Calu3 (cell line): ENCODE data around the gene PARN. TPM values are rescaled to one million over a fixed set of nuclear protein-coding genes. Genes with fewer than 3 reads are reported as not detected.

Experiments
- Bru-seq: library from RNA; stranded (reverse); fragments of 400-500 nt; gene quantifications from one replicate; lab custom pipeline; 2021; lab: Mats Ljungman, UMichigan
- BruChase-seq, 2 experiments: library from RNA; stranded (reverse); fragments of 400-500 nt; gene quantifications; one replicate each; lab custom pipeline; 2021; lab: Mats Ljungman, UMichigan
- BruUV-seq: library from RNA; stranded (reverse); fragments of 400-500 nt; replicated peaks from 2 replicates; lab custom pipeline; 2021; lab: Mats Ljungman, UMichigan
- CTCF ChIA-PET: fragments of 300-600 bp; sonication (Branson Sonifier 250); formaldehyde crosslinking; loops from one replicate; lab custom pipeline; 2022; ENCODE audit warnings: antibody characterized with exemption; lab: Charles Lee
- DNase-seq: peaks from one replicate; pipeline ENCODE4 v3.0.0; 2022
- H3K27ac Mint-ChIP-seq: one replicate; pipeline ENCODE4 v1.8.0; 2022; ENCODE audit warnings: mixed read lengths; ENCODE audit not compliant: unreplicated experiment
- H3K27me3 Mint-ChIP-seq: one replicate; pipeline ENCODE4 v1.8.0; 2022; ENCODE audit warnings: mixed read lengths; ENCODE audit not compliant: unreplicated experiment
- H3K36me3 Mint-ChIP-seq: one replicate; pipeline ENCODE4 v1.8.0; 2022; ENCODE audit warnings: mild to moderate bottlenecking, moderate library complexity, mixed read lengths; ENCODE audit not compliant: insufficient read depth, unreplicated experiment
- H3K4me1 Mint-ChIP-seq: one replicate; pipeline ENCODE4 v1.8.0; 2022; ENCODE audit warnings: mild to moderate bottlenecking, low read depth, mixed read lengths; ENCODE audit not compliant: unreplicated experiment
- H3K4me3 Mint-ChIP-seq: one replicate; pipeline ENCODE4 v1.8.0; 2022; ENCODE audit warnings: mild to moderate bottlenecking, low read depth, moderate library complexity, mixed read lengths; ENCODE audit not compliant: unreplicated experiment
- H3K9me3 Mint-ChIP-seq: one replicate; pipeline ENCODE4 v1.8.0; 2022; ENCODE audit warnings: low read depth, mixed read lengths; ENCODE audit not compliant: unreplicated experiment
- CTCF ChIP-seq: fragments of 200-600 bp; IDR thresholded peaks from one replicate; pipeline ENCODE4 v1.8.0; 2022; ENCODE audit warnings: antibody characterized with exemption; ENCODE audit not compliant: unreplicated experiment
- intact Hi-C: fragments of 100-400 bp; cut with micrococcal nuclease; formaldehyde crosslinking; loops from one replicate; pipeline ENCODE4 v1.10.0; 2022; ENCODE audit not compliant: unreplicated experiment
- long read RNA-seq: library from polyadenylated mRNA; stranded (forward); transcript quantifications from one replicate; pipeline ENCODE4 v2.0.0, GENCODE V29; 2022
- total RNA-seq: library from RNA; stranded (reverse); gene quantifications from 2 replicates; pipeline ENCODE4 v1.2.3, GENCODE V29; 2022

PARN gene
- total RNA-seq (54.8 and 59.1 TPM in 2 replicates), Bru-seq, nascent RNA (percentile 87 among the genes with signal in this experiment), BruChase-seq, experiment 1, labeled RNA remaining after a 6-hour chase (percentile 72 among the genes with signal in this experiment), BruChase-seq, experiment 2, labeled RNA remaining after a 2-hour chase (percentile 68 among the genes with signal in this experiment)
- long read RNA-seq, transcript PARN-203 (24 exons, 3,078 nt) = major isoform, 29 of 56 reads
- long read RNA-seq, partial matches to known transcripts = 5 of 56 reads
- long read RNA-seq, other reads (novel, unspliced or antisense) = 20 of 56 reads

GRCh38 chr16:14629919-14630619 is at the start of gene PARN:
Gene PARN, minus strand, starts transcription at chr16:14630260. Its CDS starts 135 bp downstream, at chr16:14630125.
- peaks cover 91% of the 10 kb centered on the region for H3K36me3 Mint-ChIP-seq
- peak within 1 kb of the TSS; percentile 83 for H3K27ac Mint-ChIP-seq
- CTCF ChIA-PET = interaction anchor here (0.5 to 1.2 kb wide), 3 partner anchors 11 to 710 kb away, joined by 3 read pairs; partner anchors contain the start of gene ERCC4
- H3K9me3 Mint-ChIP-seq = peaks cover 3% of the 10 kb centered on the region
- BruUV-seq = no TSS peak
- peak within 1 kb of the TSS; percentile 83 for H3K4me3 Mint-ChIP-seq
- intact Hi-C loops = loop anchor here (5.0 kb wide), 1 partner anchor 83 kb away; no protein-coding TSS in a partner anchor
- peak; percentile 99 for DNase-seq
- H3K4me1 Mint-ChIP-seq = peaks cover 33% of the 10 kb centered on the region
- no peaks in the 10 kb centered on the region for H3K27me3 Mint-ChIP-seq
- TF ChIP-seq CTCF = no peak

- Mint-ChIP-seq H3K36me3 (peaks cover 2% of the 10 kb centered on the region), H3K27me3 (no peaks in the 10 kb centered on the region), H3K27ac (no peak overlapping the region), H3K4me3 (no peak overlapping the region), H3K4me1 (no peaks in the 10 kb centered on the region), H3K9me3 (no peaks in the 10 kb centered on the region)
- no TSS peak for BruUV-seq
- no peak for TF ChIP-seq CTCF
- DNase-seq = no peak
- intact Hi-C loops = no loop called here
- CTCF ChIA-PET = no interaction called here
Measured at GRCh38 chr16:14678748-14679497, 48.9 kb upstream of the PARN start.

GRCh38 chr16:14677627-14678026 is 47.6 kb upstream of the PARN start:
- CTCF ChIA-PET = no interaction called here
- no TSS peak for BruUV-seq

More at GRCh38 chr16:14677627-14678026, 47.6 kb upstream of the PARN start:
- Mint-ChIP-seq H3K36me3 (peaks cover 13% of the 10 kb centered on the region), H3K4me1 (peaks cover 3% of the 10 kb centered on the region), H3K4me3 (no peak overlapping the region), H3K27ac (no peak overlapping the region), H3K27me3 (no peaks in the 10 kb centered on the region), H3K9me3 (no peaks in the 10 kb centered on the region)
- TF ChIP-seq CTCF = no peak
- DNase-seq = no peak
- intact Hi-C loops = no loop called here
